RWPE2 (cell line): Measurements from ENCODE around the gene ABHD16B.
A peak's percentile ranks its signal among the peaks of the same experiment; 100 is the strongest.

Source experiments
- ATAC-seq: fragments of 200-7000 bp; cut with Tn5 transposase; 3 replicates; pipeline ENCODE4 v1.9.1; 2021; ENCODE audit warnings: low read depth
- DNase-seq: peaks from one replicate; pipeline ENCODE4 v3.0.0-alpha.2; 2020; ENCODE audit warnings: low spot score
- H3K27ac ChIP-seq: fragments of 450-650 bp; 2 replicates; pipeline ENCODE4 v1.5.1; 2017; ENCODE audit warnings: mild to moderate bottlenecking; ENCODE audit not compliant: poor library complexity, severe bottlenecking
- H3K27me3 ChIP-seq: fragments of 250-450 bp; sonication (Bioruptor Pico); 2 replicates; pipeline ENCODE4 v1.5.1; 2021; ENCODE audit warnings: mild to moderate bottlenecking, moderate library complexity; ENCODE audit not compliant: insufficient read depth, poor library complexity, severe bottlenecking
- H3K36me3 ChIP-seq: fragments of 250-450 bp; sonication (Bioruptor Pico); 2 replicates; pipeline ENCODE4 v1.5.1; 2020; ENCODE audit warnings: low read depth, mild to moderate bottlenecking, moderate library complexity
- H3K4me1 ChIP-seq: fragments of 250-450 bp; sonication (Bioruptor Pico); 2 replicates; pipeline ENCODE4 v1.5.1; 2021; ENCODE audit warnings: mild to moderate bottlenecking, moderate library complexity; ENCODE audit not compliant: insufficient read depth, poor library complexity, severe bottlenecking
- H3K4me3 ChIP-seq: fragments of 250-450 bp; sonication (Bioruptor Pico); 2 replicates; pipeline ENCODE4 v1.5.1; 2021; ENCODE audit warnings: mild to moderate bottlenecking, moderate library complexity; ENCODE audit not compliant: severe bottlenecking
- H3K9me3 ChIP-seq: fragments of 250-450 bp; sonication (Bioruptor Pico); 2 replicates; pipeline ENCODE4 v1.5.1; 2021; ENCODE audit warnings: mild to moderate bottlenecking, moderate library complexity; ENCODE audit not compliant: severe bottlenecking
- TF ChIP-seq, protein P1 (sequence below): fragments of 450-650 bp; IDR thresholded peaks from one replicate; pipeline ENCODE4 v1.5.1; 2017; ENCODE audit warnings: mild to moderate bottlenecking, moderate library complexity; ENCODE audit not compliant: poor library complexity, severe bottlenecking

The ABHD16B gene

DNA sequence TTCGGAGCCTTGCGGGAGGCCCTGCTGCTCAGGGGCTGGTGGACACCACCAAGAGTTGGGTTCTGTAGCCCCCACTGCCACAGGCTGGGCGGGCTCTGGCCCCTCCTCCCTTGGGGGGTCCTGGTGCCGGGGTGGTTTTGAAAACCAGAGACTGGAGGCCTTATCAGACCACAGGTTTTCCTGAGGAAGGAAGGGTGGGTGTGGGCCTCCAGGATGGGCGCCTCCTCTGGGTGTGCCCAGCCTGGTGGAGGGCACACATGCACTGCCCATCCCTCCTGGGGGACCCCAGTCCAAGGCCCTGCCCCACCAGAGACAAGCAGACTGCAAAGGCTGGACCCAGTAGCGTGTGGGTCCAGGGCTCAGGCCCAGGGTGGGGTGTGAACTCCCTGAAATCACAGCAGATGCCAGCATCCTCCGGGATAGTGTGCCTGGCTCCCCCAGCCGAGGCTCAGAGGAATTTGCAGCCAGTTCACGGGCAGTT is 16.7 kb upstream of the ABHD16B start:
- H3K36me3 ChIP-seq = no peaks in the 10 kb centered on the region
- no peak for ATAC-seq
- peak; percentile 81 for DNase-seq
- TF ChIP-seq, protein P1, sequence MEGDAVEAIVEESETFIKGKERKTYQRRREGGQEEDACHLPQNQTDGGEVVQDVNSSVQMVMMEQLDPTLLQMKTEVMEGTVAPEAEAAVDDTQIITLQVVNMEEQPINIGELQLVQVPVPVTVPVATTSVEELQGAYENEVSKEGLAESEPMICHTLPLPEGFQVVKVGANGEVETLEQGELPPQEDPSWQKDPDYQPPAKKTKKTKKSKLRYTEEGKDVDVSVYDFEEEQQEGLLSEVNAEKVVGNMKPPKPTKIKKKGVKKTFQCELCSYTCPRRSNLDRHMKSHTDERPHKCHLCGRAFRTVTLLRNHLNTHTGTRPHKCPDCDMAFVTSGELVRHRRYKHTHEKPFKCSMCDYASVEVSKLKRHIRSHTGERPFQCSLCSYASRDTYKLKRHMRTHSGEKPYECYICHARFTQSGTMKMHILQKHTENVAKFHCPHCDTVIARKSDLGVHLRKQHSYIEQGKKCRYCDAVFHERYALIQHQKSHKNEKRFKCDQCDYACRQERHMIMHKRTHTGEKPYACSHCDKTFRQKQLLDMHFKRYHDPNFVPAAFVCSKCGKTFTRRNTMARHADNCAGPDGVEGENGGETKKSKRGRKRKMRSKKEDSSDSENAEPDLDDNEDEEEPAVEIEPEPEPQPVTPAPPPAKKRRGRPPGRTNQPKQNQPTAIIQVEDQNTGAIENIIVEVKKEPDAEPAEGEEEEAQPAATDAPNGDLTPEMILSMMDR = no peak
- no peak overlapping the region for H3K4me3 ChIP-seq
- H3K9me3 ChIP-seq = no peaks in the 10 kb centered on the region
- H3K27me3 ChIP-seq = peaks cover 20% of the 10 kb centered on the region
- H3K4me1 ChIP-seq = no peaks in the 10 kb centered on the region
- H3K27ac ChIP-seq = no peak overlapping the region

DNA sequence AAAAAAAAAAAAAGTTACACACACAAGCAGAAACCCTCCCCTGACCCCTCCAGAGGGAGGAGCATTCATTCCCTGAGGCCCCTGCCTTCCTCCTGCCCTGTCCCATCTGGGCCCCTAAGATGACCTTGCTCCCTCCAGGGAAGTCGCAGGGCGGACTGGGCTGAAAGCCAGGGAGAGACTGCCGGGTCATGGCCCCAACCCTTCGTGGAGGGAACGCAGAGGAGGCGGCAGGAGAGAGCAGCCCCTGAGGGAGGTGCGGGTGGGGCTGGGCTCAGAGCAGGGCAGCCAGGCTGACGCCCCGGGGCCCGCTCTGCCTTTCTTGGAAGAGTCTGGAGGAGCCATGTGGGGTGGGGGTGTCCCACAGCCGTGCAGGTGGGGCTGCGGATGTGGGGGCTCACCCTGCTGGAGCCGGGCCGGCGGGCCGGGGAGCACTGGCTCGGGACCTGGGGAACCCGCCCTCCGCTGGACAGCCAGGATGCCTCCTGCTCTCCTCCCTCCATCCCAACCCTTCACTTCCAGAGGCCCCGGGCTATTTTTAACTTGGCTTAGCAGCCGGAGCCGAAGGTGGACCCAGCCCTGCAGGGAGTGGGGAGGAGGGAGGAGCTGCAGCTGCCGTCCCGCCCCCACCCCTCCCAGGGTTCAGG is 15.0 kb upstream of the ABHD16B start:
- TF ChIP-seq, protein P1 = no peak
- H3K4me1 ChIP-seq = no peaks in the 10 kb centered on the region
- no peak overlapping the region for H3K27ac ChIP-seq
- H3K4me3 ChIP-seq = no peak overlapping the region
- no peaks in the 10 kb centered on the region for H3K36me3 ChIP-seq
- H3K9me3 ChIP-seq = no peaks in the 10 kb centered on the region
- ATAC-seq = peak; percentile 75
- DNase-seq = peak; percentile 82
- H3K27me3 ChIP-seq = peaks cover 20% of the 10 kb centered on the region

DNA sequence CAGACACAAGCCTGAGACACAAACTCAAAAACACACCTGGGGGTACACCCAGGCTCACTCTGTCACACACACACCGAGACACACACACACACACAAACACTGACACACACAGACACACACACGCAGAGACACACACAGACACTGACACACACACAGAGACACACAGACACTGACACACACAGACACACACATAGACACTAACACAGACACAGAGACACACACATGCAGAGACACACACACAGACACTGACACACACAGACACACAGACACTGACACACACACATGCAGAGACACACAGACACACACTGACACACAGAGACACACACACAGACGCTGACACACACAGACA is 14.4 kb upstream of the ABHD16B start:
- Histone ChIP-seq H3K4me3 (no peak overlapping the region), H3K36me3 (no peaks in the 10 kb centered on the region), H3K27ac (no peak overlapping the region), H3K4me1 (no peaks in the 10 kb centered on the region), H3K9me3 (no peaks in the 10 kb centered on the region), H3K27me3 (peaks cover 20% of the 10 kb centered on the region)
- DNase-seq (no peak), ATAC-seq (no peak)
- TF ChIP-seq, protein P1 = no peak

- no peak overlapping the region for H3K4me3 ChIP-seq
- no peak overlapping the region for H3K27ac ChIP-seq
- no peak for DNase-seq
- no peaks in the 10 kb centered on the region for H3K36me3 ChIP-seq
- no peaks in the 10 kb centered on the region for H3K9me3 ChIP-seq
- H3K4me1 ChIP-seq = no peaks in the 10 kb centered on the region
- ATAC-seq = no peak
- H3K27me3 ChIP-seq = peaks cover 20% of the 10 kb centered on the region
- TF ChIP-seq, protein P1 = no peak
These were observed 13.9 kb upstream of the ABHD16B start for GRCh38 chr20:63847237-63848002.
